Measurements from ENCODE around the gene ANKRD55.
"Not testable (repeated sequence)": the region's sequence is repeated elsewhere in the genome, so short reads cannot be mapped to it uniquely, and the experiment has no call there.

ANKRD55 gene

DNA sequence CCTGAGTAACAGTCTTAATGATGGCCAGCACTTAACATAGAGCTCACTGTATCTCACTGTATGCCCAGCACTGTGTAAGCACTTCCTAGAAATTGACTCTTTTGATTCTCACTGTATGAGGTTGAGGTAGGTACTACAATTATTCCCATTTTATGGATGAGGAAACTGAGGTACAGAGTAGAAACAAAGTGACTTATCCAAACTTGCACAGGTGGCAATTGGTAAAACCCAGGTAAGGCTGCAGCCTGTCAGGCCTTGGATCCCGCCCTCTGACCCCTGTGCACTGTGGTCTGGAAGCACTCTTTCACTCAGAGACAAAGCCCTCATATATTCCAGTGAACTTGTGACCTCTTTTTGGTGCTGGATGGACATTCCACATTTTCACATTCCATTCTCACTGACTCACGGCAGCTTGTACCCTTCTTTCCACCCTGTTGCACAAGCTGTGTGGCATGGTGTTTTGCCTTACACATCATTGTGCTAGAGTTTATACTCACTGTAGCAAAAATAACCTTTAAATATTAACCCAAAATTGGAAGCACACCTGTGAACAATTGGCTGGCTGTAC lies 21.7 kb downstream of the ANKRD55 start:
- DNase-seq (ENCODE audit: low spot score) (peak; percentile 73), FAIRE-seq (peak; percentile 58)

- FAIRE-seq (no peak), DNase-seq (ENCODE audit: low spot score) (no peak)
These were observed 24.4 kb downstream of the ANKRD55 start for GRCh38 chr5:56208681-56209080.

- DNase-seq (ENCODE audit: low spot score): no peak
- FAIRE-seq: no peak
These were observed 25.6 kb downstream of the ANKRD55 start for GRCh38 chr5:56207537-56207936.

- FAIRE-seq (no peak), DNase-seq (ENCODE audit: low spot score) (no peak)
These were observed 26.8 kb downstream of the ANKRD55 start for GRCh38 chr5:56206126-56206910.

DNA sequence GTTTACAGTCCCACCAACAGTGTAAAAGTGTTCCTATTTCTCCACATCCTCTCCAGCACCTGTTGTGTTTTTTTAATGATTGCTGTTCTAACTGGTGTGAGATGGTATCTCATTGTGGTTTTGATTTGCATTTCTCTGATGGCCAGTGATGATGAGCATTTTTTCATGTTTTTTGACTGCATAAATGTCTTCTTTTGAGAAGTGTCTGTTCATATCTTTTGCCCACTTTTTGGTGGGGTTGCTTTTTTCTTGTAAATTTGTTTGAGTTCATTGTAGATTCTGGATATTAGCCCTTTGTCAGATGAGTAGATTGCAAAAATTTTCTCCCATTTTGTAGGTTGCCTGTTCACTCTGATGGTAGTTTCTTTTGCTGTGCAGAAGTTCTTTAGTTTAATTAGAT lies 29.2 kb downstream of the ANKRD55 start:
- not testable (repeated sequence) for FAIRE-seq; DNase-seq (ENCODE audit: low spot score)

DNA sequence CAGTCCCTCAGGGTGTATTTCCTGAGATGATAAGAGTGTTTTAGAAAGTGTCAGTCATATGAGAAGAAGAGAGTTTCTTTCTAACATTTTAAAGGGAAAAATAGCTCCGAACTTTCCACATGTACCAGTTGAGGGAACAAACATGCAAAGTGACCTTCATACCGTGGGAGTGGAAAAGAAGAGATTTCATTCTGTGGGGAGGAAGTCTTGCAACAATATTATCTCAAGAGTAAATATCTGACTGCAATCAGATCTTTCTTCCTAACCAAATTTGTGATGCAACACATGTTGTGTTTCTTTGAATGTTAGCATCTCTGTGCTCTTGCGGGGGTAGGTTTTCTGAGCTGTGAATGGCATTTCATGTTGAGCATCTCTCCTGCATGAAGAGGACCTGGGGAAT lies 30.6 kb downstream of the ANKRD55 start:
- no peak for DNase-seq (ENCODE audit: low spot score)
- no peak for FAIRE-seq

GRCh38 chr5:56201762-56202261 lies 31.3 kb downstream of the ANKRD55 start:
- not testable (repeated sequence) for DNase-seq (ENCODE audit: low spot score); FAIRE-seq

DNA sequence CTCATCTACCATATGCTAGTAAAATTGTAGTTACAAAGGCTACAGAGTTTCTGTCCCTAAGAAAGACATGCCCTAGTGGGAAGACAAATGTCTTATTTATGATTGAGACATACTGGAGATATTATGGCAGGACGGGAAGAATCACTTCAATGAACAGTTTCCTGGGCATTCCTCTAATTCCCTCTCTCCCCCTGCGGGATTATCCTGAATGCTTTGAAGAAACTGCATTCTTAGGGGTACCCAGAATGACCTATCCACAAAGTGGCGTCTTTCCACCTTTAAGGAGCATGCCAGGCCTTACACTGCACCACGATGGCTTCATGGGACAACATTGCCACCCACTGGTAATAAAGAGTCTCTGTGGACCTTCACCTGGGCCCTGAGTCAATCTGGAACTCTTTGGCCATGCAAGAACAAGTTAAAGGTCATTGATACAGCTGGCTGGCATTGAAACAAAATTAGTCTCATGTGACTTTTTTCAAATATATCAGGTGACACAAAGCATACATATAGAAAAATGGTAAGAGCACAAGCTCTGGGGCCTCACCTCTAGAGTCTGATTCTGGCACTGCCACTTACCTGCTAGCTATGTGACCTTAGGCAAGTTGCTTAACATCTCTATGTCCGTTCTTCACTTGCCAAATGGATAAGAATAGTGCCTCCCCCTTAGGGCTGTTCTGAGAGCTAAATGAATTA lies 32.0 kb downstream of the ANKRD55 start:
- peak; percentile 73 for DNase-seq (ENCODE audit: low spot score)
- no peak for FAIRE-seq

- DNase-seq (ENCODE audit: low spot score) (no peak), FAIRE-seq (no peak)
These were observed 38.1 kb downstream of the ANKRD55 start for GRCh38 chr5:56195016-56195415.

- DNase-seq (ENCODE audit: low spot score) (no peak), FAIRE-seq (no peak)
These were observed 40.9 kb downstream of the ANKRD55 start for GRCh38 chr5:56192246-56192645.

- FAIRE-seq (no peak), DNase-seq (ENCODE audit: low spot score) (no peak)
These were observed 41.5 kb downstream of the ANKRD55 start for GRCh38 chr5:56191656-56192055.

- FAIRE-seq (no peak), DNase-seq (ENCODE audit: low spot score) (peak; percentile 62)
These were observed 42.6 kb downstream of the ANKRD55 start for GRCh38 chr5:56190497-56190896.

GRCh38 chr5:56185768-56186311 lies 47.3 kb downstream of the ANKRD55 start:
- DNase-seq (ENCODE audit: low spot score) (no peak), FAIRE-seq (no peak)

- no peak for FAIRE-seq
- peak; percentile 63 for DNase-seq (ENCODE audit: low spot score)
These were observed 49.6 kb downstream of the ANKRD55 start for GRCh38 chr5:56183506-56183905.

GRCh38 chr5:56179442-56179841 lies 53.7 kb downstream of the ANKRD55 start:
- no peak for DNase-seq (ENCODE audit: low spot score)
- no peak for FAIRE-seq

DNA sequence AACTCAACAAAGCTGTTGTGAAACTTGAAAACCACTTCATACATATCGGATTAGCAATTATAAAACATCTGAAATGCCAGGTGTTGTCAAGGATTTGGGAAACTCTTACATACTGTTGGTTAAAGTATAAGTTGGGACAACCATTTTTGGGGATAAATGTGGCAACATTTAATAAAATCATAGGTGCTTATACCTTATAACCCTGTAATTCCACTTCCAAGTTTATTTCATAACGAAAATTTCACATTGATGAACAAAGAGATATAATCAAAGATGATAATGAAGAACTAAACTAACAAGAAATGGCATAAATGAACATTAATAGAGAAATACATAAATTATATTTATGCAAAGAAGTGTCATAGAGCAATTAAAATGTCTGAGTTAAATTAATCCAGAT lies 54.3 kb downstream of the ANKRD55 start:
- FAIRE-seq (no peak), DNase-seq (ENCODE audit: low spot score) (no peak)

DNA sequence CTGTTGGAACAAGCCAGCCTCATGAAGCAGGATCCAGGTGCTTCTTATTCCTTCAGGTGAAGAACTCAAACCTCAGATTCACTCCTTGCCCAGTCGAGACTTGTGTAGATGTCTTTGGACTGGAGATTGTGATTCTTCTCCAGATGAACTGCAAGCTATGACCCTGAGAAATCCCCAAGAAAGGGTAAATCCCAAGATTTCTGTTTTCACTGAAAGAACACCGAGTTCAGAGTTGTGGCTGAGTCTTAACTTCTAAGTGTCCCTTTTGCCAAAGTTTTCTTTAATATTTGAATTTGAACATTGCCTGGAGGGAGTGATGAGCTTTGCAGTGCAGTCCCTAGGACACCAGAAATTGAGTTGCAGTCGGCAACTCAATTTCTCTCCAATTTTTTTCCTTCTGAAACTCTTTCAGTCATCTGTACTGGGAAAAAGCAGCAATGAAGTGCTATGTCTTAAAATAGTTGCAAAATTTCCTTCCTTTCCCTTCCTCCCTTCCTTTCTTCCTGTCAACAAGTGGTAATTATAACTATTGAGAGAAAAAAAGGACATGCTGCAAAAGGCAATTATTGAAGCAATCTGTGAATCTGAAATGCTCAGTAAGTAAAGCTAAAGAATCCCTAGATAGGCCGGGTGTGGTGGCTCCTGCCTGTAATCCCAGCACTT lies 56.1 kb downstream of the ANKRD55 start:
- FAIRE-seq (no peak), DNase-seq (ENCODE audit: low spot score) (no peak)

GRCh38 chr5:56176155-56176798 lies 56.9 kb downstream of the ANKRD55 start:
- no peak for DNase-seq (ENCODE audit: low spot score)

GRCh38 chr5:56175488-56175887 lies 57.6 kb downstream of the ANKRD55 start:
- FAIRE-seq: no peak

More at GRCh38 chr5:56176155-56176798, 56.9 kb downstream of the ANKRD55 start:
- FAIRE-seq: no peak

DNA sequence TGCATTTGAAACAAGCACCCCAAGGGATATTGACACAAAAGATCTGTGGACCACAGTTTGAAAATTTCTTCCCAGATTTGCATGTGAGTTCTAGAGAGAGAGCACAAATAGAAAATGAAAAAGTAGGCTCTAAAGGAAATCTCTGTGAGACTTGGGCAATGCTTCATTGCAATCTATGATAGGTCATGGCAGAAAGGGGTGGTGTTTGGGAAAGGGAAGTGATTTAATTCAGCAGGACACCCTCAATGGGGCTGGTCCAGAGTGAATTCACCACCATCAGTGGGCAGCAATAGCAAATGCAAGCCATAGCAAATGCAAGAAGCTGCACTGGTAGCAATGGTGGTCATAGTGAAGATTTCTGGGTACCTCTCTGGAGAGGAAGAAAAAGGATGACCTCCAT lies 58.1 kb downstream of the ANKRD55 start:
- FAIRE-seq: no peak

More at GRCh38 chr5:56175488-56175887, 57.6 kb downstream of the ANKRD55 start:
- peak; percentile 57 for DNase-seq (ENCODE audit: low spot score)

DNA sequence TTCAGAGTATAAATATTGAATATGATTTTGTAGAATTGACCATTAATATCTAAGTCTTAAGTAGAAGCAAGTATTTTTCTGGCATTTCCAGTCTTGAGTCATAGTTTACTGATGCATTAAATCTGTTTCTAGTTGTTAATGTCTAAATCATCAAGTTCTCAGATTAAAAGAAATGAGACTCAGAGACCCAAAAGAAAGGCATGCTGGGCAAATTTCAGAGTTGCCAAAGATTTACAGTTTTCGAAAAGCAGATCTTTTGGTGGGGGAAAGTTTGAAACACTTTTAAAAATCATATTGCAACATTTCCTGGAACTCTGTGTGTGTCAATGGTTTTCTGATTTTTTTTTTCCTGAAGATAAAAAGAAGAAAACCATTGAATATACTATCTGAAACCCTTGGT lies 60.9 kb downstream of the ANKRD55 start:
- no peak for DNase-seq (ENCODE audit: low spot score)
- no peak for FAIRE-seq

More for the DNA sequence above, 58.1 kb downstream of the ANKRD55 start:
- no peak for DNase-seq (ENCODE audit: low spot score)

Measured in urothelium cell line (cell line).